ENCODE results near the gene FRMPD2. TPM values are rescaled to one million over a fixed set of nuclear protein-coding genes. Genes with fewer than 3 reads are reported as not detected.

FRMPD2 gene
- total and polyA plus RNA-seq, 2 experiments from 2014 or later: 0.10 to 0.30 TPM

- no peaks in the 10 kb centered on the region for H3K9me3 ChIP-seq (ENCODE audit: low read depth)
- H3K27me3 ChIP-seq: no peaks in the 10 kb centered on the region
- no peak overlapping the region for H2AFZ ChIP-seq
- no peak overlapping the region for H3K27ac ChIP-seq
- H3K4me3 ChIP-seq: no peak overlapping the region
- H3K9me2 ChIP-seq (replicated peaks; ENCODE audit: insufficient read depth): no peaks in the 10 kb centered on the region
- H4K20me1 ChIP-seq (ENCODE audit: insufficient read depth, poor library complexity, severe bottlenecking): no peaks in the 10 kb centered on the region
- TF ChIP-seq CTCF (IDR thresholded peaks at IDR 0.05; ENCODE audit: poor library complexity): no peak
- TF ChIP-seq EZH2phosphoT487 (IDR thresholded peaks at IDR 0.05; ENCODE audit: low read depth, severe bottlenecking, unreplicated experiment): no peak
- TF ChIP-seq EZH2 (IDR thresholded peaks at IDR 0.05; ENCODE audit: borderline replicate concordance): no peak
- no peaks in the 10 kb centered on the region for H3K79me2 ChIP-seq
- 64% methylated on average over 2 of the region's 2 CpGs for WGBS (ENCODE audit: low lambda C conversion rate, missing lambda C conversion rate)
- no peak overlapping the region for H3K4me2 ChIP-seq
- DNase-seq (ENCODE audit: low spot score): no peak
- peaks cover 3% of the 10 kb centered on the region for H3K4me1 ChIP-seq (ENCODE audit: insufficient read depth)
- no peaks in the 10 kb centered on the region for H3K36me3 ChIP-seq (replicated peaks; ENCODE audit: insufficient read depth, low read depth)
These were observed 4.7 kb upstream of the FRMPD2 start for GRCh38 chr10:48279081-48279751.

- Histone ChIP-seq H2AFZ (no peak overlapping the region), H3K9me2 (replicated peaks; ENCODE audit: insufficient read depth) (no peaks in the 10 kb centered on the region), H3K9me3 (ENCODE audit: low read depth) (no peaks in the 10 kb centered on the region), H3K4me3 (no peak overlapping the region), H3K27ac (no peak overlapping the region), H3K4me1 (ENCODE audit: insufficient read depth) (peaks cover 3% of the 10 kb centered on the region), H3K4me2 (no peak overlapping the region), H3K79me2 (no peaks in the 10 kb centered on the region), H3K27me3 (no peaks in the 10 kb centered on the region), H4K20me1 (ENCODE audit: insufficient read depth, poor library complexity, severe bottlenecking) (no peaks in the 10 kb centered on the region), H3K36me3 (replicated peaks; ENCODE audit: insufficient read depth, low read depth) (no peaks in the 10 kb centered on the region)
- WGBS (ENCODE audit: low lambda C conversion rate, missing lambda C conversion rate): 100% methylated on average over 1 of the region's 1 CpG
- DNase-seq (ENCODE audit: low spot score): no peak
- no peak for TF ChIP-seq EZH2 (IDR thresholded peaks at IDR 0.05; ENCODE audit: borderline replicate concordance)
- no peak for TF ChIP-seq CTCF (IDR thresholded peaks at IDR 0.05; ENCODE audit: poor library complexity)
- TF ChIP-seq EZH2phosphoT487 (IDR thresholded peaks at IDR 0.05; ENCODE audit: low read depth, severe bottlenecking, unreplicated experiment): no peak
These were observed 2.6 kb upstream of the FRMPD2 start for GRCh38 chr10:48277093-48277492.

GRCh38 chr10:48273741-48274140 lies 755 bp downstream of the FRMPD2 start:
- Histone ChIP-seq H3K4me3 (no peak overlapping the region), H3K79me2 (no peaks in the 10 kb centered on the region), H3K4me1 (ENCODE audit: insufficient read depth) (peaks cover 3% of the 10 kb centered on the region), H2AFZ (no peak overlapping the region), H3K27me3 (no peaks in the 10 kb centered on the region), H3K9me3 (ENCODE audit: low read depth) (no peaks in the 10 kb centered on the region), H3K36me3 (replicated peaks; ENCODE audit: insufficient read depth, low read depth) (no peaks in the 10 kb centered on the region), H3K9me2 (replicated peaks; ENCODE audit: insufficient read depth) (no peaks in the 10 kb centered on the region), H4K20me1 (ENCODE audit: insufficient read depth, poor library complexity, severe bottlenecking) (no peaks in the 10 kb centered on the region), H3K4me2 (no peak overlapping the region), H3K27ac (no peak overlapping the region)
- DNase-seq (ENCODE audit: low spot score): no peak
- 68% methylated on average over 2 of the region's 2 CpGs for WGBS (ENCODE audit: low lambda C conversion rate, missing lambda C conversion rate)
- TF ChIP-seq EZH2 (IDR thresholded peaks at IDR 0.05; ENCODE audit: borderline replicate concordance) (no peak), CTCF (IDR thresholded peaks at IDR 0.05; ENCODE audit: poor library complexity) (no peak), EZH2phosphoT487 (IDR thresholded peaks at IDR 0.05; ENCODE audit: low read depth, severe bottlenecking, unreplicated experiment) (no peak)

All from hepatocyte (in vitro differentiated cells).